ENCODE data around the gene RAX. TPM values are rescaled to one million over a fixed set of nuclear protein-coding genes. Genes with fewer than 3 reads are reported as not detected.

Gene RAX
- total RNA-seq, 1 experiment from 2014 or later = not detected

DNA sequence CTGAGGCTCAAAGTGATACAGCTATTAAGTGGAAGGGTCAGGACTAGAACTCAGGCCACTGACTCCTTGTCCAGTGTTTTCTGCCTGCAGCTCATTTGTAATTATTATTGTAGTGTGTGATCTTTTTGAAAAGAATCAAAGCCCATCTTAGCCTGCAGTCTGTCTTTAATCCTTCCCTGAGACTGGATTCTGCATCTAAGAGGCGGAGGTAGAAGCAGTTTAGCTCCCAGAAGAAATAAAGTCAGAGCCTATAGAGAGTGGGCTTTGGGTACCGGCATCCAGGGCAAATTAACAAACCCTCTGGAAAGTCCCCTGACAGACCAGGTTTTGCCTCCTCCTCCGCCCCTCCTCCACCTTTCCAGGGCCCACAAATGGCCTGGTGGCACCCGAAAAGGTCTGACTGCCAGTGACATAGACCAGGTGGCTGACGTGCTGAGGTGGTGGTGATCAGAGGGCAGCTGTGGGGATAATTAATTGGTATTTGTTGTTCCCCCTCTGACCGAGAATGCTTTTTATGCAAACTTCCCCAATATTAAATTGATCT, 2.2 kb upstream of the RAX start:
- in situ Hi-C loops (cut with HindIII; ENCODE audit: low sequenced_read_pairs) = no loop called here
- DNase-seq (ENCODE audit: low spot score) = no peak

DNA sequence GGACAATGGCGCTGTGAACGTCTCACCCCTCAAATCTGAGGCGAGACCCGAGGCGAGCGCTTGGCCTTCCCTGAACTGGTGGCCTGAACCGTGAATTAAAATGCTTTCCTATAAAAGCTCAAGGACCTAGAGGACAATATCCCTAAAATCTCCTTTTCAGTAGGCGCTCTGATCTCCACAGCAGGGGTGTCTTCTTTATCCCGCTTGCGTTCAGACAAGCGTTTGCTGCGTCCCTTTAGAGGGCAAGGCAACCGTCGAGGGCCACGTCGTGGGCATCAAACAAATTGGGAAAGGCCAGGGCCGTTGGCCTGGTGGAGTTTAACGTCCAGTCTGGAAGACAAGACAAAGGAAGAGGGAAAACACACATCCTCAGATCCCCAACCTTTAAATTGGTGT, 1.3 kb upstream of the RAX start:
- in situ Hi-C loops (cut with HindIII; ENCODE audit: low sequenced_read_pairs) = no loop called here
- DNase-seq (ENCODE audit: low spot score) = no peak

DNA sequence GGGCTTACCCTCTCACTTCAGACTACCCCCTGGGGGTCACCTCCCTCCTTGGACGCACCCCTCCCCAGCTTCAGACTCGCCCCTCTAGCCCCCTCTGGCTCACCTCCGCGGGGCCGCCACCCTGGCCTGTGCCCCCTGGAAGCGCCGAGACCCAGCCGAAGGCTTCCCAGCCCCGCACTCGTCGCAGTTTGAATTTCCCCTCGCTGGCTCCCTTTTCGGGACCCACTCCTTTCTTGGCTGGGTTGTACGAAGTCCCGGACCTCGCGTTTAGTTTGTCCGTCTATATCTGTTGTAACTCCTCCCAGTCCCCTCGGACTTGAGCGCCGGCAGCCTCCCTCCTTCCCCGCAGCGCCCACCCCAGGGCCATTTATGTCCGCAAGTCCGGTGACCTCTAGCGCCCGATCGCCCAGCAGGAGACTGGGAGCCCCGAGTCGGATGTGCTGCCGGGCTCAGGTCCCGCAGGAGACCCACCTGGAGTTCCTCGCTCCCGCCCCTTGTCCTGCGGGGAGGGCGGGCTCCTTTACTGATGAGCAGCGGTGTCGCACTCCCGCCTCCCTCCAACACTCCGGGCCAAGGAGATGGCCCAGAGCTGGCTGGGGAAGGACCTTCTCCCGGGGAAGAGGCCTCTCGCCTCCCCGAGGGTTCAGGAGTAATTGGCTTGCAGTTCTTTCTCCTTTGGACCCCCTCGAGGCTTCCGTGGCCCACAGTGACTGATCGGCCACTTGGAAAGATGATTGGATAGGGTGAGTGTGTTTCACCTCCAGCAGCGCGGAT, 692 bp upstream of the RAX start:
- no peak for DNase-seq (ENCODE audit: low spot score)
- in situ Hi-C loops (cut with HindIII; ENCODE audit: low sequenced_read_pairs) = no loop called here

DNA sequence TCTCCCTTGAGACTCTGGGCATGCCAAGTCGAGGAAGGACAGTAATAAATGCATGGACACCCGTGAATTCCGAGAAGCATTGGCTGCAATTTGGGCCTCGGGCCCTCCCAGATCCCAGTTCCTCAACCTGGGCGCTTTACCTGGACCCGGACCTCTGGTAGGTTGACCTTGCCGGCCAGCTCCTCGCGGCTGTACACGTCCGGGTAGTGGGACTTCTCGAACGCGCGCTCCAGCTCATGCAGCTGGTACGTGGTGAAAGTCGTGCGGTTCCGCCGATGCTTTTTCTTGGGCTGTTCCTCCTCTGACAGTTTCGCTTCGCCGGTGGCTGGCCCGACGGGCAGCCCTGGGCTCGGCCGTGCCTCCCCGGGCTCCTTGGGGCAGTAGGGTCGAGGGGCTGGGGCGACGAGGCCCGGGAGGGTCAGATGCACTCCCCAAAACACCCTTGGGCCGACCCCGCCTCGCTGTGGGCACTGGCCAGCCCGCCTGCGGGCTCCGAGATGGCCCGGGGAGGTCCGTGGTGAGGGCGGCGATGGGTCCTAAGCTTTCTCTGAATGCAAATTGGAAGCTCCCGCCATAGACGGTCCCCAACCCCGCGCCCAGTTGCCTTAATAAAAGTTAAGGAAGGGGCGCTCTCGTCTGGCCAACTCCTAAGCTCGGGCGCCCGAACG, 899 bp downstream of the RAX start:
- DNase-seq (ENCODE audit: low spot score) = no peak
- in situ Hi-C loops (cut with HindIII; ENCODE audit: low sequenced_read_pairs) = no loop called here

DNA sequence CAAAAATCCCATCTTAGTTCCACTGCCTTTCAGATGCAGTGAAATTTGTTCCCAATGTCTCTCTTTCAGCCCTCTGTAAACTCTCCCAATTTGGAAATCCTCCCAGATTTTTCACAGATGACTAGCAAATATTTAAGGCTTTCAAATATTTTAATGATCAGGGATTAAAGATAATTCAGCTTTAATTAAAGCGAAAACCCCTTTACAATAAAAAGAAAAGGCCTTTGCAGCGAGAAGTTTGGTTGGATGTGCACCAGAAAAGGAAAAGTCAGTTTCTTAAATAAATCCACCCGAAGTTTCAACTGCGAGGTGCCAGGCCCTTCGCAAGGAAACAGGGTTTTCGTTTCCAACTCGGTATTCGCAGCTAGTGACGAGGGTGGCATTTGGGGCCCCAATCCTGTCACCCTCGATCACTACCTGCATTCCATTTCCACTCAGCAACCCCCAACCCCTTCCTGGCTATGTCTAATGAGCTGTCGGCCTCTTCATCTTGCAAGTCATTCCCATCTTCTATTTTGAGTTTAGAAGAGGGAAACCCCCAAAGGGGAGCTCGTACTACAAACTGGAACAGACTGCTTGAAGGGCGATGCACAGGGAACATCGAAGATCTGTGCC, 1.5 kb downstream of the RAX start:
- in situ Hi-C loops (cut with HindIII; ENCODE audit: low sequenced_read_pairs) = no loop called here

DNA sequence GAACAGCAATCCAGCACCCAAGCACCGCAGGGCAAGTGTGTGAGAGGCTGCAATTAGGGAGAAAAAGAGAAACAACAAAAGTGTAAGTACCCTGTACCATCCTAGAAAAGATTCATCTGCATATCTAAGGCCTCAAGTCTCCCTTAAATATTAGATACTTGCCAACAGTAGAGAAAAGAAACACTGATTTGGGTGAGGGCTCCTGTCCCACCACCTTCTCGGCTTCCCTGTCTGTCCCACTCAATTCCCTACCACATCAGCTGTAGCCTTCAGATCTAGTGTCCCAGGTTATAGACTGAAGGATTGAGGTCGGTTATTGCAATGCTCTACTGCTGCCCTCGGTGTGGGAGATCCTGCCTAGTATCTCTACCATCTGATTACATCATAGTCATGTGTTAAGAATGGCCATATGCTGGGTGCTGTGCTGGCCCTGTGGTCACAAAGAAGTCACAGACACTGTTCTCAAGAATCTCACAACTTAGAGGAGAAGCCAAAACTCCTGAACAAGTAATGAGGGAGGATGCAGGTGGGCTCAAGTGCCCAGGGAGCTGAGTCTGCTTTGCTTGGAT, 2.5 kb downstream of the RAX start:
- DNase-seq (ENCODE audit: low spot score) = no peak
- in situ Hi-C loops (cut with HindIII; ENCODE audit: low sequenced_read_pairs) = no loop called here

More for the DNA sequence above, 1.5 kb downstream of the RAX start:
- no peak for DNase-seq (ENCODE audit: low spot score)

DNA sequence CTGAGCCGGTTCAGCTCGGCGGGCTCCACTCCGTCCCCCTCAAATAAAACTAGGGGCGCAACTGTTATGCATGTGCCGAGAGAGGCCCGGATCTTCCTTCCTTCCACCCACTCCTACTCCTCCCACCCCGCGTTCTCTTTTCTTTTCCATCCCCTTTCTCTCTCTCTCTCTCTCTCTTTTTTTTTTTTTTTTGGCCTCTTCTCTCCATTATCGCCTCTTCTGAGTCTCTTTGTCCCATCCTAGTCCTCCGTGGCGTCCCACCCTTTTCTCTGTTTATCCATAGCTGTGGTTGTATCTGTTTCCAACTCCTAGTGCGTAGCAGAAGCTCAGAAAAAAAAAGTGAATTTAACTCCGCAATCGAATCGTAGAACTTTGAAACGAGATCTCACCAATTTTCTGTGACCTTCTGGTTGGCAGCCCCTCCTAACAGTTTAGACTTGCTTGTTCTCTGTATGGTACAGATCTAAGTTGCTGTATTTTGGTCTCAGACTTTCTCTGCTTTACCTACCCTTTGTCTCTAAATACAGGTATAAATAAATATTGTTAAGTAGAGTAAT, 3.6 kb downstream of the RAX start:
- DNase-seq (ENCODE audit: low spot score) = no peak
- in situ Hi-C loops (cut with HindIII; ENCODE audit: low sequenced_read_pairs) = no loop called here

DNA sequence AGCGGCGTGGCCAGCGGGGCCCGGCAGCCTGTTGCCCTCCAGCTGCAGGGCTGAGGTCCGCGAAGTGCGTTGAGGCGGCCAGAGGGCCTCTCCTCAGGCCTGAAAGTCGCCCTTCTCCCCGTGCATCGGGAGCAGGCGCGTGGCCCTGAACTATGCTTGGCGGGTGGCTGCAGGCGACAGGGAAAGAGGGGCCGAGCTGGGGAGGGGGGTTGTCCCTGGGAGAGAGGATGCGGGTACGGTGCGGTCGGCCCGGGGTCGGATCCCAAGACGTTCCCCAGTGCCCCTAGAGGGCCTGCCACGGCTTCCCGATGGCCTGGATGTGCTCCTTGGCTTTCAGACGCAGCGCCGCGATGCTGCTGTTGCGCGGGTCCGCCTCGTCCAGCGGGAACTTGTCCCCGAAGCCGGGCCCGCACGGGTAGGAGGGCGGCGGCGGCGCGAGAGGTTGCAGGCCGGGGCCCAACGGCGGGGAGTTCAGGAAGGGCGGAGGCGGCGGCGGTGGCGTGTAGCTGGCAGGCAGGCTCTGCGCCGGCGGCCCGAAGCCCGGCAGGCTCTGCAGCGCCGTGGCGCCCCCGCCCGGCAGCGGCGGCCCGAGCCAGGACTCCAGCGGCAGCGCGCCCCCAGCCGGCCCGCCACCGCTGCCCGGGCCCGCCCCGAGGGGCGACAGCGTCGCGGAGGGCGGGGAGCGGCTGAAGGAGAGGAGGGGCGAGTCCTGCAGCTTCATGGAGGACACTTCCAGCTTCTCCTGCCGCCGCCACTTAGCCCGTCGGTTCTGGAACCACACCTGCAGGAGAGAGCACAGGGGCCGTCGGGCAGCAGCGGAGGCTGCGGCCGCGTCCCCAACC, 4.3 kb downstream of the RAX start:
- DNase-seq (ENCODE audit: low spot score) = no peak
- in situ Hi-C loops (cut with HindIII; ENCODE audit: low sequenced_read_pairs) = no loop called here

DNA sequence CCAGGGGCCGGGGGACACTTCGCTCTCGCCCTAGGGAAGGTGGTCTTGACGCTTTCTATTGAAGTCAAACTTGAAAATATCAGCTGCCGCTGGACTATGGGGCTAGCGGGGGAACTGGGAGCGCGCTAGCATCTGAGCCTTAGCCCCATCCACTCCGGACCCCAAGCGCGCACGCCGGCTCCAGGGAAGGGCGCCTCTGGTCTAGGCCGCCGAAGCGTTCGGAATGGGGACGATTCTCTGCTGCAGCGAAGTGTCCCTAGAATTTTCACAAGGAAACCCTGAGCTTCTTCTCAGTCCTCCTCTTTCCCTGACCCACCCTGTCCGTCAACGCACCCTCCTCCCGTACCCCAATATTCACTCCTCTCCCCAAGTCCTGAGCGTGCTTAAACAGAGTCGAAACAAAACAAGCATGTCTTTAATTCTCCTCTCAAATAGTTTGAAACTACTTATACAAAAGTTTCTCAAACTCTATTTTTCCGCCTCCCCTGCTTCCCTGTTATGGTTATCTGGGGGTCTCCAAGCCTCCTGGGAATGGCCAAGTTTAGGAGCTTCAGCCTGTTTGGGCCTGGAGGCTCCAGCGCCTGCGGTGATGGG, 5.0 kb downstream of the RAX start:
- in situ Hi-C loops (cut with HindIII; ENCODE audit: low sequenced_read_pairs) = no loop called here
- DNase-seq (ENCODE audit: low spot score) = no peak

DNA sequence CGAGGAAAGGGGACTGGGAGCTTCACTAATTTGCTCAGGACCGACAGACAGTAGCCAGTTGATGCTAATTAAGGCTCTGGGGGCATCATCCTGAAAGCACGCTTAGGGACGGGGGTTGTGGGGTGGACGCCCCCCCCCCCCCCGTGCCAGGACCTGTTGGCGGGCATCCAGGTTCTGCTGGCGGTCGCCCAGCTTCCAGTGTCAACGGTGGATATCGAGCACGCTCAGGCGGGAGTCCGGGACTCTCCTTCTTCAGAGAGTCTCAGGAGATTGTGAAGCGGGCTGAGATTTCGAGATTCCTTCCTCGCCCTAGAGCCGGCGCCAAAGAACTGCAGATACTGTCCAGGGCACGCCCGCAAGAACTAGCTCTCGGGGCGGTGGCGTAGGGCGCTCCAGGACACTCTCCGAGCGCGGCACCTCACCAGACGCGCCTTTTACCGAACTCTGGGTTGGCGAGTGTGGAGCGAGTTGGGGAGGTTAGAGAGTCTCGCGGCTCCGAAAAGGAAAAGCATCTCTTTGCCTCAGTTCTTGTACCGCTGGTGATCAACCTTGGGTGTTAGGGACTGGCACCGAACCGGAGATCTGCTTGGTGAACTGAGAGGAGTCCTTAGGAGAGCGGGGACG, 5.6 kb downstream of the RAX start:
- in situ Hi-C loops (cut with HindIII; ENCODE audit: low sequenced_read_pairs) = no loop called here
- no peak for DNase-seq (ENCODE audit: low spot score)

DNA sequence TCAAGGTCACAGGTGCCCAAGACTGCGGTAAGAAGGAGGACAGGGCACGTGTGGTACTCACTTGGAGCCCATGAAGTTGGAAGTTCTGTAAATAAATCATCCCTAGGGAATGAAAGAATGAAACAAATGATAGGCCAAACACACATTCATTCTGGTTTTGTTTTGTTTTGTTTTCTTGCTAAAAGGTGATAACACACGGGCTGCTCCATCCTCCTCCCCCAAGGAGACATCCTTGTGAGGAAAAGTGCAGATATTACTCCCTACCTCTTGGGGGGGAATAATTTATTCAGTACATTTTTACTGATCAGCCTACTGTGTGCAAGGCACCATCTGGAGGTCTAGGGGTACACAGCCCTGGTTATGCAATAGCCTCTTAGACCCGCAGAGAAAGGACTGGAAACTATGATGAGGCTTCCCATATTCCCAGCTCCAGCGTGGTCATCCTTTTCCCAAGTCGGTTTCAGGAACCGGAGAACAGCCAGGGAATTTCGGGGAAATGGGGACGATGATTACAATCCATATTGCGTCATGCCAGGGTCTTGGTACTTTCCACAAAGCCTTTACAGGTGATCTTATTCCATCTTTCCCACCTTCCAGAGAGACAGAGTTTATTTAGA, 6.3 kb downstream of the RAX start:
- in situ Hi-C loops (cut with HindIII; ENCODE audit: low sequenced_read_pairs) = no loop called here
- DNase-seq (ENCODE audit: low spot score) = no peak

DNA sequence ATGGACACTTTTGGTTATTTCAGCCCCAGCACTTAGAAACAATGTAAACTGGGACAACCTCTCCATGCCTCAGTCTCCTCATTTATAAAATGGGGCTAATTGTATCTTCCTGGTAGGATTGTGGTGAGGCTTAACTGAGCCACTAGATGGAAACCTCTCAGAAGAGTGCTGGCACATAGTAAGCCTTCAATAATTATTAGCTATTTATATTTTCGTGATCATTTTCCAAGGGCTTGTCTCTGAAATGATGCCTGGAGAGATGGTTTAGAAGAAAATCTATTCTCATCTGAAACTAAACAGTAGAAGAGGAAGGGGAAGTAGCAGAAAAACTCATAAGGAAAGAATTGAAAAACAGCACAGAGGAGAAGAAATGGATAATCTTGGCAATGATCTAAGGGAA, 6.8 kb downstream of the RAX start:
- DNase-seq (ENCODE audit: low spot score) = no peak
- in situ Hi-C loops (cut with HindIII; ENCODE audit: low sequenced_read_pairs) = no loop called here

DNA sequence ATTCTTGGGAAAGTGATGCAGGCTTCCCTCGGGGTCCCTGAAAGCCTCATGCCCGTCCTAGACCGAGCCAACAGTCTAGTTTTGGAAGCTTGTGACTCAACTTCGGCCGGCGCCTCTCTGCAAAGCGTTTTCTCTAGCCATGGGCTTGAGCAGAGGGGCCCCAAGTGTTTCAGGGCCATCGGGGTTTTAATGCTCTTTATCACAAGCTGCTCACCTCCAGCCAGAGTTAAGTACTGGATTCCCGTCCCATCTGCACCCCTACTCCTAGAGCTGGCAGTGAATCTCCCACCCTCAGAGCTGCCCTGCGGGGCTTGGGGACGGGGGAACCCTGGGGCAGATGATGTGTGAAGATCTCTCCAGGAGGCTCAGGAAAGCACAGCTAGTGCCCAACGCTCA, 7.3 kb downstream of the RAX start:
- in situ Hi-C loops (cut with HindIII; ENCODE audit: low sequenced_read_pairs) = no loop called here
- DNase-seq (ENCODE audit: low spot score) = no peak

DNA sequence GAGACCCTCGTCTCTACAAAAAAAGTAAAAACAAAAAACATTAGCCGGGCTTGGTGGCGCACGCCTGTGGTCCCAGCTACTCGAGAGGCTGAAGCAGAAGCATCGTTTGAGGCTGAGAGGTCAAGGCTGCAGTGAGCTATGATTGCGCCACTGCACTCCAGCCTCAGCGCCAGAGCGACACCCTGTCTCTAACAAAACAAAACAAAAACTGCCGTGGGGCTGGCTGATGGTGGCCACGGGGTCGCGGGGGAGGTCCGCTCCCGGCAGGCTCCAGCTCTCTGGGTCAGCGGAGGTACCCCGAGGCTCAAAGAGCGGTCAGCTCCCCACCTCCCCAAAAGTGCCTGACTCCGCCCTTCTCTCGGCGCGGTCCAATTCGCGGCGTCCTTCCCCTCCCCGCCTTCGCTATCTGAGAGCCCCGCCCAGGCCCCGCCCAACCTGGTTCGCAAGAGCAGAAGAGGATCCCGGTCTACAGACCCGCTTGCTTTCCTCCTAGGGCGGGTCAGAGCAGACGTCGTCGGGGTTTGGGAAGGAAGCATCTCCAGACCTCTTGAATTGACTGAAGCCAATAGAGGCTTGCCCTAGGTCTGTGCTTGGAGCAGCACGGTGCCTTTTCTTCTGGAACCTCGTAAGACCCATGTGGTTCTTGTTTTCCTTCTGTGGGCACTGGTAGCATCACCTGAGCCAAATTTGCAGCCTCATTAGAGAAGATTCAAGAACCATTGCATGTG, 7.8 kb downstream of the RAX start:
- no peak for DNase-seq (ENCODE audit: low spot score)

DNA sequence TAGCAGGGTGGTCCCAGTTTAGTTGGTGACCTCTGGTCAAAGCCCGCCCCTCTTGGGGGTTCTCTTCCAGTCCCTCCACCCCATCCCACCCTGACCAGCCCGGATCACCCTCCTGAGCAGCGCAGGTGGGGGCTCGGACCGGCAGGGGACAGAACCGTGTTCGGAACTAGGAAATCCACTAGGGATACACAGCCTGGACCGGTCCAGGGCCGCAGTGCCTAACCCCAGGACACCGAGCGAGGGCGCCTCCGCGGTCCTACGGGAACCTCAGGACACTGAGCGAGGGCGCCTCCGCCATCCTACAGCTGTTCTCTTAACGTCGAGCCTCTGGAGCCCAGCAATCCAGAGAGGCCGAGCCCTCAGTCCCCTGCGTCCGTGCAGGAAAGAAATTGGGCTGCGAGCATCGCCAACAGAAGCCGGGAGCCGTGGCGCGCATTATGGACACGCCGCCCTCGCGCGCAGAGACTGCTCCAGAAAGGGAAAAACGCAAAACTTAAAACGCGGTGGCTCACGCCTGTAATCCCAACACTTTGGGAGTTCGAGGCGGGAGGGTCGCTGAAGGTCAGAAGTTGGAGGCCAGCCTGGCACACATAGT, 8.5 kb downstream of the RAX start:
- in situ Hi-C loops (cut with HindIII; ENCODE audit: low sequenced_read_pairs) = no loop called here
- no peak for DNase-seq (ENCODE audit: low spot score)

More for the DNA sequence above, 7.8 kb downstream of the RAX start:
- in situ Hi-C loops (cut with HindIII; ENCODE audit: low sequenced_read_pairs) = no loop called here

DNA sequence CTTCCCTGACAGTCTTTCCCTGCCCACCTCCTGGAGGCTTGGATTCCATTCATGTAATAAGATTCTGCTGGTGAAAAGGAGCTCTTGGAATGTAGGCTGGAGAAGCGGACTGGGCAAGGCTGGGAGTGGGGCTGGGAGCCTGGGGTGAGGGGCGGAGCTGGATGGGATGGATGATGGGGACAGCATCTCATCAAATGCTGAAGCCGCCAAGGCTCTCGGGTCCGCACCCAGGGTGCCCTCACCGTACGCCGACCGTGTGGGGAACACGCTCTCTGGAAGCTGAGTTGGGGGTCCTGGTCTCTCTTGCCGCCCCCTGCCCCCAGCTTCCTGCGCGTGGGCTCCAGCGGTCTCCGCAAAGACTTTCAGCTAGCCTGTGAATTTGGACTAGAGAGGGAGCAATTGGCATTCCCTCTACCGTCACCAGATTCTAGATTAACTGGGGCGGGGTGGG, 9.1 kb downstream of the RAX start:
- in situ Hi-C loops (cut with HindIII; ENCODE audit: low sequenced_read_pairs) = no loop called here
- no peak for DNase-seq (ENCODE audit: low spot score)

DNA sequence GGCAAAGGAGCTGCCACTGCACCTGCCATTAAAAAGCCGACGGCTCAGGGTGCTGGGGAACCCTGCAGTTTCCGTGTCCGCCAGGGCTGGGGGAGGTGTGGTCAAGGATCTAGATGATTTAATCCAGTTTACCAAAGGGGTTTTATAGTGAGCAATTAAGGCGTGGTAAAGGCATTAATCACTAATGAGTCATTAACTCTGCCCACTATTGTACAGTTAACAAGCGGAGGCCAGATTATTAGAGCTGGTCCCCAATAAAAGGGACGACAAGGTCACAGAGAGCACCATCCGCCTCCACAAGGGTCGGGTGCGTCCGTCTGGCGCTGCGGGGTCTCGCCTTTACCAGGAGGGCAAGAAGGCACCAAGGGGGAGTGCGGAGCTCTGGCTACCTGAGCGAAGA, 9.6 kb downstream of the RAX start:
- in situ Hi-C loops (cut with HindIII; ENCODE audit: low sequenced_read_pairs) = no loop called here
- no peak for DNase-seq (ENCODE audit: low spot score)

Data from G401 (cell line).